IMR-90 (cell line): ENCODE results near the gene SLC25A24.

Experiments
- CEBPB ChIP-seq: IDR thresholded peaks from 2 replicates; pipeline ENCODE4 v1.6.1; 2012; ENCODE audit warnings: low read depth, low read length, improper control_type of control experiment
- FOS ChIP-seq: fragments of 150-350 bp; IDR thresholded peaks from 2 replicates; pipeline ENCODE4 v1.6.1; 2016; ENCODE audit warnings: low read depth, low read length
- MAFK ChIP-seq: IDR thresholded peaks from 2 replicates; pipeline ENCODE4 v1.6.1; 2012; ENCODE audit warnings: low read depth, low read length, improper control_type of control experiment
- MAZ ChIP-seq: IDR thresholded peaks from 2 replicates; pipeline ENCODE4 v1.6.1; 2012; ENCODE audit warnings: low read depth, mild to moderate bottlenecking, low read length, improper control_type of control experiment, moderate library complexity, borderline replicate concordance
- NFE2L2 ChIP-seq: fragments of 150-350 bp; IDR thresholded peaks from 2 replicates; pipeline ENCODE4 v1.6.1; 2016; ENCODE audit warnings: low read depth, mild to moderate bottlenecking, low read length
- POLR2A ChIP-seq: IDR thresholded peaks from 2 replicates; pipeline ENCODE4 v1.6.1; 2012; ENCODE audit warnings: mild to moderate bottlenecking, low read depth, low read length
- RAD21 ChIP-seq: IDR thresholded peaks from 2 replicates; pipeline ENCODE4 v1.6.1; 2012; ENCODE audit warnings: low read length, improper control_type of control experiment
- SMC3 ChIP-seq: fragments of 150-350 bp; IDR thresholded peaks from 2 replicates; pipeline ENCODE4 v1.6.1; 2016; ENCODE audit warnings: low read depth, mild to moderate bottlenecking, antibody characterized with exemption, low read length, moderate library complexity
- TF ChIP-seq, protein P1 (sequence below): conservative IDR thresholded peaks from 2 replicates; pipeline ENCODE4 v1.5.1; 2012; ENCODE audit warnings: mild to moderate bottlenecking, low read depth, low read length, improper control_type of control experiment
- TF ChIP-seq, protein P2 (sequence below): fragments of 150-350 bp; IDR thresholded peaks from 2 replicates; pipeline ENCODE4 v1.6.1; 2017; ENCODE audit warnings: mild to moderate bottlenecking, antibody characterized with exemption, low read length, low read depth

DNA sequence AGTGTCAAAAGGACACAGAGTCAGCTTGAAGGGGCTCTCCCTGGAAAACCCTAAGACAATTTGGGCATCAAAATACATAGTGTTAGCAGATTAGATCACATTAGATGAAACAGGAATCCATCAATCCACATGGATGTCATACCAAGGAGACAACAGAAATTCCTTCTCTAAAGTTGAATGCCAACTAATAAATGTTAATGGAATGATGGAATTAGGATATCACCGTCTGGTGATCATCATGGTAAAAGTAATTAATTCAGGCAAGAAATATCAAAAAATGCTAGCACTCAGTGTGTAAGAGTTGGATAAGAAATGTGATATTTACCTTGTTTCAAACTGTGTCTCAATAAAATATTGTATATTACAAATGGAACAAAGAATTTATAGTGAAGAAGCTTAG, 10.9 kb upstream of the SLC25A24 start:
- TF ChIP-seq, protein P1, sequence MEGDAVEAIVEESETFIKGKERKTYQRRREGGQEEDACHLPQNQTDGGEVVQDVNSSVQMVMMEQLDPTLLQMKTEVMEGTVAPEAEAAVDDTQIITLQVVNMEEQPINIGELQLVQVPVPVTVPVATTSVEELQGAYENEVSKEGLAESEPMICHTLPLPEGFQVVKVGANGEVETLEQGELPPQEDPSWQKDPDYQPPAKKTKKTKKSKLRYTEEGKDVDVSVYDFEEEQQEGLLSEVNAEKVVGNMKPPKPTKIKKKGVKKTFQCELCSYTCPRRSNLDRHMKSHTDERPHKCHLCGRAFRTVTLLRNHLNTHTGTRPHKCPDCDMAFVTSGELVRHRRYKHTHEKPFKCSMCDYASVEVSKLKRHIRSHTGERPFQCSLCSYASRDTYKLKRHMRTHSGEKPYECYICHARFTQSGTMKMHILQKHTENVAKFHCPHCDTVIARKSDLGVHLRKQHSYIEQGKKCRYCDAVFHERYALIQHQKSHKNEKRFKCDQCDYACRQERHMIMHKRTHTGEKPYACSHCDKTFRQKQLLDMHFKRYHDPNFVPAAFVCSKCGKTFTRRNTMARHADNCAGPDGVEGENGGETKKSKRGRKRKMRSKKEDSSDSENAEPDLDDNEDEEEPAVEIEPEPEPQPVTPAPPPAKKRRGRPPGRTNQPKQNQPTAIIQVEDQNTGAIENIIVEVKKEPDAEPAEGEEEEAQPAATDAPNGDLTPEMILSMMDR = no peak
- no peak for TF ChIP-seq FOS
- no peak for TF ChIP-seq POLR2A
- no peak for TF ChIP-seq RAD21
- TF ChIP-seq, protein P2, sequence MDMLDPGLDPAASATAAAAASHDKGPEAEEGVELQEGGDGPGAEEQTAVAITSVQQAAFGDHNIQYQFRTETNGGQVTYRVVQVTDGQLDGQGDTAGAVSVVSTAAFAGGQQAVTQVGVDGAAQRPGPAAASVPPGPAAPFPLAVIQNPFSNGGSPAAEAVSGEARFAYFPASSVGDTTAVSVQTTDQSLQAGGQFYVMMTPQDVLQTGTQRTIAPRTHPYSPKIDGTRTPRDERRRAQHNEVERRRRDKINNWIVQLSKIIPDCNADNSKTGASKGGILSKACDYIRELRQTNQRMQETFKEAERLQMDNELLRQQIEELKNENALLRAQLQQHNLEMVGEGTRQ = no peak
- no peak for TF ChIP-seq CEBPB
- TF ChIP-seq SMC3 = no peak
- TF ChIP-seq NFE2L2 = no peak
- TF ChIP-seq MAFK = no peak
- TF ChIP-seq MAZ = no peak
